Thyroid gland (tissue), 4 donors: ENCODE measurements around the gene FBLN5.

Experiments
- CTCF ChIP-seq, 6 experiments: fragments of 200-600 bp in 3 of 6; fragments of 450-650 bp in 3 of 6; sonication (generic) in 3 of 6; IDR thresholded peaks; one replicate each; pipeline ENCODE4 v1.5.1; 2016 to 2019; ENCODE audit warnings: antibody characterized with exemption in 6 of 6, mild to moderate bottlenecking in 2 of 6, inconsistent platforms in 1 of 6, moderate library complexity in 1 of 6
- POLR2A ChIP-seq, 2 donors: fragments of 450-650 bp; IDR thresholded peaks; one replicate each; pipeline ENCODE4 v1.6.1; 2017; ENCODE audit warnings: antibody characterized with exemption in 2 of 2, mild to moderate bottlenecking in 2 of 2, moderate library complexity in 1 of 2

GRCh38 chr14:91834571-91834970 is 112.9 kb downstream of the FBLN5 start:
- TF ChIP-seq CTCF (IDR thresholded peaks at IDR 0.05) (no peak), POLR2A (IDR thresholded peaks at IDR 0.05) (no peak)
